HG02870 (cell line): ENCODE measurements around the gene ATXN7.

Experiments used
- ATAC-seq: cut with Tn5 transposase; IDR thresholded peaks from one replicate; pipeline ENCODE4 v1.9.1; 2021; ENCODE audit warnings: mild to moderate bottlenecking, moderate library complexity; ENCODE audit not compliant: unreplicated experiment

Gene ATXN7

GRCh38 chr3:63961891-63962290 lies 98.2 kb downstream of the ATXN7 start:
- ATAC-seq: peak; percentile 66

GRCh38 chr3:63963496-63963895 lies 99.8 kb downstream of the ATXN7 start:
- ATAC-seq: no peak

- ATAC-seq: no peak
Observed at GRCh38 chr3:63964681-63965485, 101.2 kb downstream of the ATXN7 start.

GRCh38 chr3:63966007-63966406 lies 102.3 kb downstream of the ATXN7 start:
- no peak for ATAC-seq

- no peak for ATAC-seq
Observed at GRCh38 chr3:63966871-63967270, 103.2 kb downstream of the ATXN7 start.

GRCh38 chr3:63967675-63968611 lies 104.3 kb downstream of the ATXN7 start:
- peak; percentile 56 for ATAC-seq

GRCh38 chr3:63968612-63969350 lies 105.1 kb downstream of the ATXN7 start:
- ATAC-seq: peak; percentile 22

- no peak for ATAC-seq
Observed at GRCh38 chr3:63969876-63970275, 106.2 kb downstream of the ATXN7 start.

GRCh38 chr3:63970631-63971475 lies 107.2 kb downstream of the ATXN7 start:
- ATAC-seq: no peak

GRCh38 chr3:63972196-63972595 lies 108.5 kb downstream of the ATXN7 start:
- no peak for ATAC-seq

GRCh38 chr3:63972987-63973386 lies 109.3 kb downstream of the ATXN7 start:
- no peak for ATAC-seq

GRCh38 chr3:63973406-63973805 lies 109.7 kb downstream of the ATXN7 start:
- no peak for ATAC-seq

GRCh38 chr3:63974451-63974850 lies 110.8 kb downstream of the ATXN7 start:
- ATAC-seq: no peak

- no peak for ATAC-seq
Observed at GRCh38 chr3:63975723-63976122, 112.1 kb downstream of the ATXN7 start.

- no peak for ATAC-seq
Observed at GRCh38 chr3:63976161-63976871, 112.6 kb downstream of the ATXN7 start.

- ATAC-seq: no peak
Observed at GRCh38 chr3:63976872-63977200, 113.2 kb downstream of the ATXN7 start.

- ATAC-seq: no peak
Observed at GRCh38 chr3:63977893-63978292, 114.2 kb downstream of the ATXN7 start.

- ATAC-seq: no peak
Observed at GRCh38 chr3:63979093-63979885, 115.6 kb downstream of the ATXN7 start.

- ATAC-seq: no peak
Observed at GRCh38 chr3:63980019-63980418, 116.4 kb downstream of the ATXN7 start.
